HCT116 (cell line): Measurements from ENCODE around the gene TEX54.
A peak's percentile ranks its signal among the peaks of the same experiment; 100 is the strongest.

Source experiments
- ATF3 ChIP-seq: IDR thresholded peaks from 2 replicates; pipeline ENCODE4 v1.6.1; 2012
- CEBPB ChIP-seq: IDR thresholded peaks from 2 replicates; pipeline ENCODE4 v1.6.1; 2012; ENCODE audit warnings: low read depth
- CTCF ChIP-seq, 3 experiments: fragments of 200-600 bp in 1 of 3; sonication (generic) in 1 of 3; IDR thresholded peaks in 2 of 3; conservative IDR thresholded peaks in 1 of 3; 2 replicates each; pipeline ENCODE4 v1.5.1; 2012 to 2017; ENCODE audit warnings: low read depth in 2 of 3, low read length in 2 of 3, antibody characterized with exemption in 1 of 3, borderline replicate concordance in 1 of 3, control low read depth in 1 of 3, mild to moderate bottlenecking in 1 of 3, mixed read lengths in 1 of 3, mixed run types in 1 of 3, moderate library complexity in 1 of 3; ENCODE audit not compliant: insufficient read depth in 1 of 3
- EZH2 ChIP-seq: fragments of 200-600 bp; sonication (generic); IDR thresholded peaks from 2 replicates; pipeline ENCODE4 v1.6.1; 2017; ENCODE audit warnings: antibody characterized with exemption, mixed run types
- EZH2phosphoT487 ChIP-seq: fragments of 200-600 bp; IDR thresholded peaks from 2 replicates; pipeline ENCODE4 v1.6.1; 2018; ENCODE audit warnings: antibody characterized with exemption, borderline replicate concordance
- JUND ChIP-seq: IDR thresholded peaks from 2 replicates; pipeline ENCODE4 v1.6.1; 2012
- MAX ChIP-seq: IDR thresholded peaks from 2 replicates; pipeline ENCODE4 v1.6.1; 2012
- POLR2A ChIP-seq: IDR thresholded peaks from 2 replicates; pipeline ENCODE4 v1.7.0; 2011; ENCODE audit warnings: borderline replicate concordance; ENCODE audit not compliant: insufficient read depth, insufficient read length; ENCODE audit errors: extremely low read depth
- POLR2AphosphoS5 ChIP-seq: IDR thresholded peaks from 2 replicates; pipeline ENCODE4 v1.6.1; 2011; ENCODE audit warnings: mild to moderate bottlenecking, low read depth, low read length, moderate library complexity
- RAD21 ChIP-seq: IDR thresholded peaks from 2 replicates; pipeline ENCODE4 v1.6.1; 2012; ENCODE audit warnings: low read depth, mild to moderate bottlenecking
- REST ChIP-seq: IDR thresholded peaks from 2 replicates; pipeline ENCODE4 v1.6.1; 2012; ENCODE audit warnings: low read depth
- SIN3A ChIP-seq: IDR thresholded peaks from 2 replicates; pipeline ENCODE4 v1.6.1; 2012; ENCODE audit warnings: low read depth
- SRF ChIP-seq: IDR thresholded peaks from 2 replicates; pipeline ENCODE4 v1.6.1; 2012; ENCODE audit warnings: low read depth
- ZNF274 ChIP-seq: fragments of 200-500 bp; sonication (Bioruptor generic); IDR thresholded peaks from 2 replicates; pipeline ENCODE4 v1.6.1; 2014; ENCODE audit warnings: mild to moderate bottlenecking, low read depth, low read length, inconsistent platforms

GRCh38 chr11:62791501-62792201, 41.0 kb downstream of the TEX54 start, which contains the start of gene TMEM223:
- TF ChIP-seq CTCF (IDR thresholded peaks at IDR 0.05 in 2 of 3, conservative IDR thresholded peaks at IDR 0.05 in 1 of 3; ENCODE audit: borderline replicate concordance in 1 of 3, insufficient read depth in 1 of 3, low read depth in 2 of 3, low read length in 2 of 3): no peak
- no peak for TF ChIP-seq CEBPB
- peak; percentile 97 for TF ChIP-seq POLR2AphosphoS5
- TF ChIP-seq MAX: no peak
- TF ChIP-seq POLR2A: peak; percentile 78
- TF ChIP-seq EZH2phosphoT487: no peak
- TF ChIP-seq REST: no peak
- TF ChIP-seq EZH2: no peak
- no peak for TF ChIP-seq JUND
- TF ChIP-seq ATF3: no peak
- TF ChIP-seq ZNF274: no peak
- TF ChIP-seq SRF: no peak
- TF ChIP-seq RAD21: no peak
- TF ChIP-seq SIN3A: no peak
